A549 treated with CORT108297 at 1 μM for 4 hours (cell line): ENCODE measurements around the gene OR4K13. TPM values are rescaled to one million over a fixed set of nuclear protein-coding genes. Genes with fewer than 3 reads are reported as not detected.

Experiments used
- total RNA-seq: library from RNA; stranded (reverse); fragments of 200-300 nt; extraction: Qiagen RNA extraction; gene quantifications from 5 replicates; pipeline ENCODE4 v1.2.3, GENCODE V29; 2022

OR4K13 gene, protein sequence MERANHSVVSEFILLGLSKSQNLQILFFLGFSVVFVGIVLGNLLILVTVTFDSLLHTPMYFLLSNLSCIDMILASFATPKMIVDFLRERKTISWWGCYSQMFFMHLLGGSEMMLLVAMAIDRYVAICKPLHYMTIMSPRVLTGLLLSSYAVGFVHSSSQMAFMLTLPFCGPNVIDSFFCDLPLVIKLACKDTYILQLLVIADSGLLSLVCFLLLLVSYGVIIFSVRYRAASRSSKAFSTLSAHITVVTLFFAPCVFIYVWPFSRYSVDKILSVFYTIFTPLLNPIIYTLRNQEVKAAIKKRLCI
- total RNA-seq, result not detected in 5 replicates

DNA sequence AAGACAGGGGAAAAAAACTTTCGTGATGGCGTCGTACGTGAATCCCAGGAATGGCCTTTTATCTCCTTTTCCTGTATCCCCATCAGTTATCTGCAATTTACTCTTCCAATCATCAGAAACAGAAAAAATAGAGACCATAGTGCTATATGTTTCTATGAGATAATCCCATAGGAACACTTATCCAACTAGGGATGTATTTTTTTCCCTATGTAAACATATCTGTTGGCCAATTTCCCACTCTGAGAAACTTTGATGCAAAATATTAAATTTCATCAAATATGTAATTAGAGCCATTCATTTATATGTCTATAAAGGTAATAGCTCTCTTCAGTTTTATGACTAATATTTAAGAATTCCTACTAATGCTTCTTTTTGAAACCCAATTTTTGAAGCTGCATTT is at the start of gene OR4K13:
Gene OR4K13 (minus strand): TSS at position 101 of the 400 bp plus-strand sequence. CDS start 1,280 bp downstream, outside the sequence.

DNA sequence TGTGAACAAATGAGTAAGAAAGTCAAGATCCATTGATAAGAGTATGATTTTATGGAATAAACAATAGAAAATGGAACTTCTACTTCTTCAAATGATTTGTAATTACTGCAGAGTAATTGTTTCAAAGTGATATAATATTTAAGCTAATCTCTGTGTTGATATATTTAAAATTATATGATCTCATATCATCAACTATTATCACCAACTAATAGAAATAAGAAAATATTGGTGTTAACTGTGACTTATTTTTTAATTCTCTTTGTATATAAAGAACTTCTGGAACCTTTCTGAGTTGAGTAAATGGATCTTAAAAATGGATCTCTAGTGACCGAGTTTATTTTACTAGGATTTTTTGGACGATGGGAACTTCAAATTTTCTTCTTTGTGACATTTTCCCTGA is 23.9 kb upstream of the OR4K13 start, which contains the start of gene OR4L1:
Gene OR4L1 (plus strand): TSS at position 301 of the 400 bp plus-strand sequence. CDS start 0 bp downstream, at position 301.

DNA sequence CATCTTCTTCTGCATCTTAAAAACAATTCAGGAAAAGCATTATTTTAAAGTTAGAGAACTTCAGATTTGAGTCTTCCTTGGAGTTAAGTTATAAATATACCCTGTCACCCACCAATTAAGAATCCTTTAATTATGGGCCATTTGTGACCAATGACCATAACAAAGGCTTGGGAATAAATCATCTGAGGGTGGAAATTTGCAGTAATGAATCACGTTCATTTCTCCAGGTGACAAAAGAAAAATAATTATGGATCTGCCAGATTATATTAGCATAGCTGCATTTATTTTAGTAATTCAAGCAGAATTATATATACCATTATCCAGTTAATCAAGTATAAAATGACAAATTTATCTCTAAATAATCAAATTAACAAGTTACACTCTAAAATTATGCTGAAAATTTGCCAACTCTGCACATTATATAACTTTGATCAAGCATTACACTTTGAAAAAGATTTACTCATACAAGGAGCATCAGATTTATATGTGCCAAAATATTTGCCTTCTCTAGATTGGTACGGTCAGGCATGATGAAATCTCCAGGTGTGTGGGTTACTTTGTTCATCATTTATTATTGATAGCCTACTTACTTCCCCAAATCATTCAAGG is 16.5 kb downstream of the OR4K13 start, which contains the start of gene OR4K14:
Gene OR4K14 (minus strand): TSS at position 51 of the 609 bp plus-strand sequence. CDS start 4,114 bp downstream, outside the sequence.

DNA sequence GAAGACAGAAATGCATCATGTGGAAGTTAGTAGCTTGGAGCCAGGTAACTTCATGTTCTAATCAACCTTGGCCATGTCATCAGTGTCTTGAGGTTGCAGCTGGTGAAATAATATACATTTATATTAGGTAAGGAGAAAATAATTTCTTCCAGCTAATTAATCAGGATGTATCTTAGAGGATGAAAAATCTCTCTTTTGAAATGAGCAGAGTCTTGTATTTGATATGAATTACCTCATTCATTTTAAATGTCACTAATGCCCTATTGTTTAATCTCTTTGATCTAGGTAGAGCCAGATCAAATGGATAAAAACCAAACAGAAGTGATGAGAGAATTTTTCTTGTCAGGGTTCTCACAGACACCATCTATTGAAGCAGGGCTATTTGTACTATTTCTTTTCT is 34.0 kb downstream of the OR4K13 start, which contains the start of gene OR4Q2:
Gene OR4Q2 (plus strand): TSS at position 301 of the 400 bp plus-strand sequence.

Other genes starting within 250 kb of the OR4K13 start
- gene OR4N2, start 232.3 kb downstream of the OR4K13 start, total RNA-seq, result not detected in 5 replicates
- gene OR4K2, start 160.9 kb downstream of the OR4K13 start, total RNA-seq, result not detected in 5 replicates
- gene OR4K5, start 115.4 kb downstream of the OR4K13 start, total RNA-seq, result not detected in 5 replicates
- gene OR4K1, start 105.1 kb downstream of the OR4K13 start, total RNA-seq, result not detected in 5 replicates
- not detected in 5 replicates for gene OR4K15, start 60.4 kb downstream of the OR4K13 start, total RNA-seq
- gene OR4Q2, start 33.9 kb downstream of the OR4K13 start, total RNA-seq, result not detected in 5 replicates
- not detected in 5 replicates for gene OR4K14, start 16.7 kb downstream of the OR4K13 start, total RNA-seq
- gene OR4L1, start 24.0 kb upstream of the OR4K13 start, total RNA-seq, result not detected in 5 replicates
- not detected in 5 replicates for gene OR4K17, start 74.7 kb upstream of the OR4K13 start, total RNA-seq
- not detected in 5 replicates for gene OR4N5, start 102.8 kb upstream of the OR4K13 start, total RNA-seq
- not detected in 5 replicates for gene OR11G2, start 154.9 kb upstream of the OR4K13 start, total RNA-seq
- gene OR11H6, start 187.7 kb upstream of the OR4K13 start, total RNA-seq, result not detected in 5 replicates
- gene OR11H7, start 192.9 kb upstream of the OR4K13 start, total RNA-seq, result not detected in 5 replicates
- gene OR11H4, start 203.2 kb upstream of the OR4K13 start, total RNA-seq, result not detected in 5 replicates